Activated B cell treated with CpG ODN at 0.5 μM for 24 hours (primary cell): Measurements from ENCODE around the gene CFAP53. TPM values are rescaled to one million over a fixed set of nuclear protein-coding genes. Genes with fewer than 3 reads are reported as not detected.

Experiments
- ATAC-seq: fragments of 200-7000 bp; cut with Tn5 transposase; one replicate; pipeline ENCODE4 v1.10.0; 2021; ENCODE audit warnings: low read depth, mild to moderate bottlenecking, moderate library complexity
- CTCF ChIA-PET: fragments of 350-600 bp; sonication (Branson Sonifier 250); formaldehyde crosslinking; loops from one replicate; lab custom pipeline; 2021; ENCODE audit warnings: antibody characterized with exemption; lab: Charles Lee
- POLR2A ChIA-PET: fragments of 350-600 bp; sonication (Branson Sonifier 250); formaldehyde crosslinking; loops from one replicate; lab custom pipeline; 2021; ENCODE audit warnings: antibody characterized with exemption; lab: Charles Lee
- DNase-seq: peaks from one replicate; pipeline ENCODE4 v3.0.0; 2022
- H3K27ac Mint-ChIP-seq: one replicate; pipeline ENCODE4 v1.8.0; 2020; ENCODE audit warnings: mixed read lengths
- H3K27me3 Mint-ChIP-seq: one replicate; pipeline ENCODE4 v1.8.0; 2021; ENCODE audit warnings: mixed read lengths
- H3K36me3 Mint-ChIP-seq: one replicate; pipeline ENCODE4 v1.8.0; 2021; ENCODE audit warnings: low read depth, mixed read lengths
- H3K4me1 Mint-ChIP-seq: one replicate; pipeline ENCODE4 v1.8.0; 2021; ENCODE audit warnings: mixed read lengths
- H3K4me3 Mint-ChIP-seq: one replicate; pipeline ENCODE4 v1.8.0; 2020; ENCODE audit warnings: mild to moderate bottlenecking, mixed read lengths
- H3K9me3 Mint-ChIP-seq: one replicate; pipeline ENCODE4 v1.8.0; 2020; ENCODE audit warnings: mixed read lengths
- CTCF ChIP-seq: fragments of 200-600 bp; IDR thresholded peaks from one replicate; pipeline ENCODE4 v1.8.0; 2022; ENCODE audit warnings: antibody characterized with exemption, mild to moderate bottlenecking
- intact Hi-C: fragments of 100-400 bp; cut with micrococcal nuclease; formaldehyde crosslinking; loops from one replicate; pipeline ENCODE4 v1.15.1; 2024
- total RNA-seq: library from RNA; stranded (reverse); gene quantifications from 2 replicates; pipeline ENCODE4 v1.2.3, GENCODE V29; 2022

The CFAP53 gene
- total RNA-seq, 1 donor from 2014 or later, result 0.29 TPM

GRCh38 chr18:50277942-50278341 lies 11.6 kb upstream of the CFAP53 start:
- ChIA-PET CTCF (interaction anchor here (1.9 kb wide), 1 partner anchor 11 kb away, joined by 7 read pairs; the partner anchor contains the start of gene CFAP53), POLR2A (no interaction called here)
- H3K27ac Mint-ChIP-seq, result no peak overlapping the region
- TF ChIP-seq CTCF, result no peak
- no peaks in the 10 kb centered on the region for H3K27me3 Mint-ChIP-seq
- intact Hi-C loops, result no loop called here
- peaks cover 34% of the 10 kb centered on the region for H3K4me1 Mint-ChIP-seq
- H3K9me3 Mint-ChIP-seq, result no peaks in the 10 kb centered on the region
- DNase-seq (no peak), ATAC-seq (no peak)
- H3K4me3 Mint-ChIP-seq, result no peak overlapping the region
- peaks cover 74% of the 10 kb centered on the region for H3K36me3 Mint-ChIP-seq

- Mint-ChIP-seq H3K9me3 (no peaks in the 10 kb centered on the region), H3K27me3 (no peaks in the 10 kb centered on the region), H3K27ac (no peak overlapping the region), H3K4me1 (peaks cover 28% of the 10 kb centered on the region), H3K4me3 (no peak overlapping the region), H3K36me3 (peaks cover 78% of the 10 kb centered on the region)
- intact Hi-C loops, result no loop called here
- no peak for ATAC-seq
- ChIA-PET POLR2A (no interaction called here), CTCF (no interaction called here)
- TF ChIP-seq CTCF, result no peak
- DNase-seq, result no peak
Observed at GRCh38 chr18:50276452-50276851, 10.2 kb upstream of the CFAP53 start.

- POLR2A ChIA-PET, result no interaction called here
- intact Hi-C loops, result no loop called here
- no peaks in the 10 kb centered on the region for H3K9me3 Mint-ChIP-seq
- no peak overlapping the region for H3K27ac Mint-ChIP-seq
- peaks cover 79% of the 10 kb centered on the region for H3K36me3 Mint-ChIP-seq
- ATAC-seq (no peak), DNase-seq (no peak)
- H3K4me3 Mint-ChIP-seq, result no peak overlapping the region
- CTCF ChIA-PET, result no interaction called here
- H3K27me3 Mint-ChIP-seq, result no peaks in the 10 kb centered on the region
- TF ChIP-seq CTCF, result no peak
- H3K4me1 Mint-ChIP-seq, result peaks cover 20% of the 10 kb centered on the region
Observed at GRCh38 chr18:50275503-50276036, 9.3 kb upstream of the CFAP53 start.

GRCh38 chr18:50274941-50275340 lies 8.6 kb upstream of the CFAP53 start:
- ChIA-PET POLR2A (no interaction called here), CTCF (interaction anchor here (1.2 kb wide), 1 partner anchor 82 kb away, joined by 4 read pairs; no protein-coding TSS in a partner anchor)
- no peak for TF ChIP-seq CTCF
- H3K36me3 Mint-ChIP-seq, result peaks cover 80% of the 10 kb centered on the region
- intact Hi-C loops, result no loop called here
- peaks cover 14% of the 10 kb centered on the region for H3K4me1 Mint-ChIP-seq
- ATAC-seq, result no peak
- H3K27ac Mint-ChIP-seq, result no peak overlapping the region
- no peaks in the 10 kb centered on the region for H3K9me3 Mint-ChIP-seq
- H3K4me3 Mint-ChIP-seq, result no peak overlapping the region
- no peaks in the 10 kb centered on the region for H3K27me3 Mint-ChIP-seq
- no peak for DNase-seq

- no peaks in the 10 kb centered on the region for H3K27me3 Mint-ChIP-seq
- no peak for DNase-seq
- H3K4me1 Mint-ChIP-seq, result peaks cover 6% of the 10 kb centered on the region
- no peak for TF ChIP-seq CTCF
- peaks cover 86% of the 10 kb centered on the region for H3K36me3 Mint-ChIP-seq
- H3K9me3 Mint-ChIP-seq, result no peaks in the 10 kb centered on the region
- intact Hi-C loops, result no loop called here
- ATAC-seq, result no peak
- CTCF ChIA-PET, result interaction anchor here (1.2 kb wide), 1 partner anchor 83 kb away, joined by 4 read pairs; no protein-coding TSS in a partner anchor
- no peak overlapping the region for H3K27ac Mint-ChIP-seq
- POLR2A ChIA-PET, result no interaction called here
- no peak overlapping the region for H3K4me3 Mint-ChIP-seq
Observed at GRCh38 chr18:50274044-50274442, 7.7 kb upstream of the CFAP53 start.
